ENCODE data around the gene MICAL3.
A peak's percentile ranks its signal among the peaks of the same experiment; 100 is the strongest.

MICAL3 gene

DNA sequence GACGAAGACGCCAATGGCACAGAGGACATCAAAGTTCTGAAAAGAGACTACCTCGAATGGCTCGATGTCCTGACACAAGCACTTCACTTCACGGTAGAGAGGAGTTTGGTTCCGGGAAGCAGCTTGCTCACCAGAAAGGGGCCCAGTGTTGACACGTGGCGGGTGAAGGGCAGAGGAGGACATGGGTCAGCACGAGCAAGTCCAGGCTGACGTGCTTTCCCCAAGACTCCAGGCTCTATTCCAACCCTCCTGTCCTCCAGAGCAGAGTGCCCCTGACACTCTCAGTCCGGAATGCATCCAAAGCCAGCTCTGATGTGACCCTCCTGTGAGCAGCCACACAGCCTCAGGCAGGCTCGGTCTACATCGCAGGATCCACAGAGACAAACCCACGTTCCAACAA, 172.6 kb downstream of the MICAL3 start:
- Histone ChIP-seq H3K4me3 (ENCODE audit: severe bottlenecking) (no peak overlapping the region), H3K27me3 (ENCODE audit: insufficient read depth, poor library complexity, severe bottlenecking) (no peaks in the 10 kb centered on the region), H3K9me3 (ENCODE audit: severe bottlenecking) (no peaks in the 10 kb centered on the region), H3K36me3 (ENCODE audit: low read depth) (peaks cover 7% of the 10 kb centered on the region; the same call in 1 of the 2 replicates), H3K27ac (ENCODE audit: poor library complexity, severe bottlenecking) (no peak overlapping the region), H3K4me1 (ENCODE audit: insufficient read depth, poor library complexity, severe bottlenecking) (no peaks in the 10 kb centered on the region)
- no peak for ATAC-seq (ENCODE audit: low read depth)
- no peak for DNase-seq (ENCODE audit: low spot score)
- TF ChIP-seq, protein P1, sequence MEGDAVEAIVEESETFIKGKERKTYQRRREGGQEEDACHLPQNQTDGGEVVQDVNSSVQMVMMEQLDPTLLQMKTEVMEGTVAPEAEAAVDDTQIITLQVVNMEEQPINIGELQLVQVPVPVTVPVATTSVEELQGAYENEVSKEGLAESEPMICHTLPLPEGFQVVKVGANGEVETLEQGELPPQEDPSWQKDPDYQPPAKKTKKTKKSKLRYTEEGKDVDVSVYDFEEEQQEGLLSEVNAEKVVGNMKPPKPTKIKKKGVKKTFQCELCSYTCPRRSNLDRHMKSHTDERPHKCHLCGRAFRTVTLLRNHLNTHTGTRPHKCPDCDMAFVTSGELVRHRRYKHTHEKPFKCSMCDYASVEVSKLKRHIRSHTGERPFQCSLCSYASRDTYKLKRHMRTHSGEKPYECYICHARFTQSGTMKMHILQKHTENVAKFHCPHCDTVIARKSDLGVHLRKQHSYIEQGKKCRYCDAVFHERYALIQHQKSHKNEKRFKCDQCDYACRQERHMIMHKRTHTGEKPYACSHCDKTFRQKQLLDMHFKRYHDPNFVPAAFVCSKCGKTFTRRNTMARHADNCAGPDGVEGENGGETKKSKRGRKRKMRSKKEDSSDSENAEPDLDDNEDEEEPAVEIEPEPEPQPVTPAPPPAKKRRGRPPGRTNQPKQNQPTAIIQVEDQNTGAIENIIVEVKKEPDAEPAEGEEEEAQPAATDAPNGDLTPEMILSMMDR (IDR thresholded peaks at IDR 0.05; ENCODE audit: poor library complexity, severe bottlenecking): no peak

DNA sequence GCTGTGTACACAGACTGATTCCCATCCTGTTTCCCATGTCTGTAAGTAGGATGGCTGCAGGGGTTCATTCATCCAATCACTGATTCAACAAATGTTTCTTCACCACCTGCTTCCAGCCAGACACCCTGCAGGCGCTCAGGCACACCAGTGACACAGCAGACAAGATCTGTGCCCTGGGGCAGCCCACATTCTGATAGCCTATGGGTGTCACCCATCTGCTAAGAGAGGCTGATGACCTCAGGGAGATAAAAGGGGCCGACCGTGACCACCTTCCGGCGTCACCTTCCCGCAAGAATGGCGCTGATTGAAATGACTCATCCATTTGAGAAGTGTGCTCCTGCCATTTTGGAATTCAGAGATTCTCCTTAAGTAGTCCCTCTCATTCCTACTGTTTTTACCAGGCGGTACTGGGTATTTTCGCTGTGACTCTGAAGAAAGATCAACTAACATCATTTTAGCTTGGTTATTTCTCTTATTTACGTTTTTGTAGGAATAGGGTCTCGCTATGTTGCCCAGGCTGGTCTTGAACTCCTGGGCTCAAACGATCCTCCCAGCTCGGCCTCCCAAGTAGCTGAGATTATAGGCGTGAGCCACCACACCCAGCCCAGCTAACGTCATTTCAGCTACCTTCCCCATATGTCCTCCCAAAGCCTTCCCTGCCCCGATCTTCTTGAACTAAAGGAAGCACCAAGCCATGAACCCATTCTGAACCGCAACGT, 176.8 kb downstream of the MICAL3 start:
- H3K4me3 ChIP-seq (ENCODE audit: severe bottlenecking): no peak overlapping the region
- ATAC-seq (ENCODE audit: low read depth): no peak
- H3K4me1 ChIP-seq (ENCODE audit: insufficient read depth, poor library complexity, severe bottlenecking): no peaks in the 10 kb centered on the region
- no peaks in the 10 kb centered on the region for H3K9me3 ChIP-seq (ENCODE audit: severe bottlenecking)
- H3K27ac ChIP-seq (ENCODE audit: poor library complexity, severe bottlenecking): no peak overlapping the region
- TF ChIP-seq, protein P1 (IDR thresholded peaks at IDR 0.05; ENCODE audit: poor library complexity, severe bottlenecking): no peak
- no peaks in the 10 kb centered on the region for H3K27me3 ChIP-seq (ENCODE audit: insufficient read depth, poor library complexity, severe bottlenecking)
- DNase-seq (ENCODE audit: low spot score): no peak
- no peaks in the 10 kb centered on the region for H3K36me3 ChIP-seq (ENCODE audit: low read depth)

DNA sequence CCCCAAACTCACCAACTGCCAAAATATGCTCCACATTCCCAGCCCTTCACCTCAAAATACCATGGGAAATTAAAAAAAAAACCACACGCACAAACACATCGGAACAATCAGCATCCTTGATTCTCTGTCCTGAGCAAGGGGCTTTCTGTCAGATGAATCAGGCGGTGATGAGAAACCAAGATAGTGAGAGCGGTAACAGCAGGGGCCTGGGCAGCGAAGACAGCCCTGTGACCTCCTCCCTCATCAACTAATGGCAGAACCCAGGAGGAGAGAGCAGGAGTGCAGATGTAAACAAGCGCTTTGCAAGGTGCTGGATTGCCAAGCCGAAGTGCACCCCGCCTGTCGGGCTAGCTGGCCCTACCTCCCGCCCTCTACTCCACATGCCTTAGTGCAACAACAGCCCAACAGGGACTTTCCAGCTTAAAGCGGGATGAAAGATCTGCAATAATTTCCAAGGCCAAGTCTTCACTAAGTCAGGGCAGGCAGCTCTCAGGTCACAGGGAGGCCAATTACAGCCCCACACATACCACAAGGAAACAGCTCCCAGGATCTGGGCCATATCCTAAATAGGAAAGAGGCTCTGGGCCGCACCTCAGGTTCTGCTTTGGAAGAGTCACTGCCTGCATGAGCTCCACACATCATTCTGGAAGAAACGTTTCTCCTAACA, 177.9 kb downstream of the MICAL3 start:
- ATAC-seq (ENCODE audit: low read depth): no peak; the same call in 2 of the 3 replicates
- H3K4me3 ChIP-seq (ENCODE audit: severe bottlenecking): no peak overlapping the region
- H3K9me3 ChIP-seq (ENCODE audit: severe bottlenecking): no peaks in the 10 kb centered on the region
- H3K27me3 ChIP-seq (ENCODE audit: insufficient read depth, poor library complexity, severe bottlenecking): no peaks in the 10 kb centered on the region
- TF ChIP-seq, protein P1 (IDR thresholded peaks at IDR 0.05; ENCODE audit: poor library complexity, severe bottlenecking): no peak
- no peak for DNase-seq (ENCODE audit: low spot score)
- H3K27ac ChIP-seq (ENCODE audit: poor library complexity, severe bottlenecking): no peak overlapping the region
- H3K36me3 ChIP-seq (ENCODE audit: low read depth): peaks cover 5% of the 10 kb centered on the region
- no peaks in the 10 kb centered on the region for H3K4me1 ChIP-seq (ENCODE audit: insufficient read depth, poor library complexity, severe bottlenecking)

DNA sequence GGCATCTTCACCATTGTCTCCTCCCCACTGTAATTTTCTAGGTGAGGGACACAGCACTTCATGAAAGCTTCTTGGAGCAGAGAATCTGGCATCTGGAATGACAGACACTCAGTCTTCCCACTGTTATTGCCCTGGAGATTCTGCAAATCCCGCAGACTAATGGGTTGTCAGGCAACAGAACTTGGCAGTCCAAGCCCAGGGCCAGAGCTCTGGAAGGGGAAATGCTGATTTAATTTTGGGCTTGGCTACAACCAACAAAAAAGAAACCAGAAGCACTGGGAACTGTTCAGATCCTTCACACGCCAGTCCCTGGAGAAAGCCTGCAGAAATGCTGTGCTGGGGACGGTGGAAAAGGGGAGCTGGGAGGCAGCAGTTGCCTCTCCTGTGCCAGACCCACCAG, 178.6 kb downstream of the MICAL3 start:
- Histone ChIP-seq H3K9me3 (ENCODE audit: severe bottlenecking) (no peaks in the 10 kb centered on the region), H3K27ac (ENCODE audit: poor library complexity, severe bottlenecking) (peak overlapping the region; percentile 17), H3K27me3 (ENCODE audit: insufficient read depth, poor library complexity, severe bottlenecking) (no peaks in the 10 kb centered on the region), H3K36me3 (ENCODE audit: low read depth) (peaks cover 11% of the 10 kb centered on the region), H3K4me1 (ENCODE audit: insufficient read depth, poor library complexity, severe bottlenecking) (no peaks in the 10 kb centered on the region), H3K4me3 (ENCODE audit: severe bottlenecking) (no peak overlapping the region)
- ATAC-seq (ENCODE audit: low read depth) (no peak), DNase-seq (ENCODE audit: low spot score) (no peak)
- TF ChIP-seq, protein P1 (IDR thresholded peaks at IDR 0.05; ENCODE audit: poor library complexity, severe bottlenecking): no peak

DNA sequence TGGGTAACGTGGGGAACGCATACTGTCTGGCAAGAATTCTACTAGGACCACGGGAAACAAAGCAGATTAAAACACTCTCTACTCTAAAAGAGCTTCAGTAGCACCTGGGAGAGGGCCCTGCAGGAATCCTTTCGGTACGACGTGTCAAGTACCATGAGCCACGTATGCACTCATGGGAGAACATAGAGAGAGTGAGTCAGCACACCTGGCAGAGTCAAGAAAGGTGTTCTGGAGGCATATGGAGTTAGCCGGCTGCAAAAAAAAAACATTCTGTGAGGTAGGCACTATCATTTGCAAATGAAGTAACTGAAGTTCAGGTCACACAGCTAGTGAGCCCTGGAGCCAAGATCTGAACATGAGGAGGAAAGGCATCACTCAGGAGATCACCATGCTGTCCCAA, 179.0 kb downstream of the MICAL3 start:
- no peaks in the 10 kb centered on the region for H3K9me3 ChIP-seq (ENCODE audit: severe bottlenecking)
- no peak for DNase-seq (ENCODE audit: low spot score)
- H3K4me3 ChIP-seq (ENCODE audit: severe bottlenecking): no peak overlapping the region
- H3K27ac ChIP-seq (ENCODE audit: poor library complexity, severe bottlenecking): peak overlapping the region; percentile 17
- peak; percentile 87 for ATAC-seq (ENCODE audit: low read depth)
- H3K27me3 ChIP-seq (ENCODE audit: insufficient read depth, poor library complexity, severe bottlenecking): no peaks in the 10 kb centered on the region
- TF ChIP-seq, protein P1 (IDR thresholded peaks at IDR 0.05; ENCODE audit: poor library complexity, severe bottlenecking): no peak
- H3K36me3 ChIP-seq (ENCODE audit: low read depth): peaks cover 16% of the 10 kb centered on the region
- no peaks in the 10 kb centered on the region for H3K4me1 ChIP-seq (ENCODE audit: insufficient read depth, poor library complexity, severe bottlenecking)
